ENCODE results near the gene RPL19.

The RPL19 gene

DNA sequence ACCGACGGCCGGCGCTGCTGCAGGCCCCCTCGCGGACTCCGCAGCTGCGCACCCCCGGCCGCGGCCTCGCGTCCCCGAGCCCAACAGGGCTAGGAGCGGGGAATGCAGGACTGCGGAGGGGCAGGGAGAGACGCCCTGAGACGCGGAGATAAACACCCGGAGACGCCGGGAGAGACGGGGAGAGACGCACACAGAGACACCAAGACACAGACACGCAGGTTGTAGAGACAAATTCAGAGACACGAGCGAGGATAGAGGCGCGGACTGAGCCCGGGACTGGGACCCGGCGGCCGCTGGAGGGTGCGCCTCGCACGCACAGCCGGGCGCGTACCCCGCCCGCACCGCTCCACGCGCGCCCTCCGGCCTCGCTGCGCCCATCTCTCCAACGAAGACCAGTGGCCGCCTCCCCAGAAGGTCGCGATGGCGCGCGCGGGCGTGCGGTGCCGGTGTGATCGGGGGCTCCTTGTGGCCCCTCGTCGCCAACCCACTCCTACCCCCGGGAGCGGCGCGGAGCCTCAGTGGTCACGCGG lies 24.8 kb downstream of the RPL19 start:
- ATAC-seq (no peak), DNase-seq (no peak)

DNA sequence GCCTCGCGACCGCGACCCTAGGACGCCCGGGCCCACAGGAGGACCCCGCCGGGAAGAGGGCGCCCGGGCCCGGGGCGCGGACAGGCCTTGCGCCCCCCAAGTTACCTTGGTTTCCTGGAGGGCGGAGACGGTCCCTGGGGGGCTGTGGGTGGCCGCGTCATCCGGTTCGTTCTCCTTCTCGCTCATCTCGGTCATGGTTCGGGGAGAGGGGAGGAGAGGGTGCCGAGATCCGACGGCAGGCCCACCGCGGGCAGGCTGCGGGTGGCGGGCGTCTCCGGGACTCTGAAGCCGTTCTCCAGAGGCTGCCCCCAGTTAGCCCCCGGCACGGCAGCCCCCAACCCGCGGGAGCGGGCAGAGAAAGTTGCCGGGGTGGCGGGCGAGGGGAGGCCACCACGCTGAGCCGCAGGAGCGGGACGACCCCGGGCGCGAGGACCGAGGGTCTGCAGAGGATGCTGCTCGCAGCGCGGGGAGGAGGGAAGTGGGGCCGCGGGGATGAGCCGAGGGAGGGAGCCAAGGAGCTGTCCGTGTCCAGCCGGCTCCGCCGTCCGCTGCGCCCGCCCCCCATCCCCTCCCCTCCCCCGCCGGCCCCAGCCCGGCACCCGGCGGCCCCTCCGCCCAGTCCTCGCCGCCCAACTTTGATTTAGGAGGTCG lies 25.4 kb downstream of the RPL19 start, which contains the start of gene STAC2:
TSS of gene STAC2 (minus strand) at position 638 of the 651 bp plus-strand sequence. CDS start at position 195, 443 bp downstream.
- DNase-seq (no peak), ATAC-seq (no peak)

DNA sequence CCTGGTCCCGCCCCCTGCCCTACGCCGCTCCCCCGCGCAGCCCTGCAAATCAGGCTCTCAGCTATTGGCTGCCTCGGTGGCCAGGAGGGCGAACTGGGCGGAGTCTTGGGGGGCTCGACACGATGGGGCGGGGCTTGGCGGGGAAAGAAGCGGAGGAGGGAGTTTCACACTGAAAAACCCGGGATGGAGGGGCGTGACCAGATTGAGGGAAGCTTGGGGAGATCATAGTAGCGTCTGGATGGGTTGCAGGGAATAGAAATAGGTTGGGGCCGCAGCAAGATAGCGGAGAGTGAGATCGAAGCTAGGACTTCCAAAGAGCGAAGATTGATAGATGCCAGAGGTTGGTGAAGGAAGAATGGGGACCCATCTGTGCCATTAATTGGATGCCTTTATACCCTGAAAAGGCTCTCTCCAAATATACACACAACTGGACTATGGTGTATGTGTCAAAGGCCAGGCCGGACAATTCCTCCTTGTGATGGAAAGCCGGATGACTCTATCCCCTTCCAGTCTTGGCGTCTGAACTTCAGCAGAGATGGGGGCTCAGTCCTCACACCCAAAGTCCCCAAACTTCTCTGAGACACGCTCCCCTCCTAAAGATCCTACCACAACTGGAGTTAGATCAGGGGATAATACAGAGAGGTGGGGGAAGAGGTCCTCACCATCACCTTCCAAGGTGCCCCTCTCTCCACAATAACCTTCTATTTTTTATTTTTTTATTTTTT lies 26.0 kb downstream of the RPL19 start:
- peak; percentile 80 for DNase-seq

DNA sequence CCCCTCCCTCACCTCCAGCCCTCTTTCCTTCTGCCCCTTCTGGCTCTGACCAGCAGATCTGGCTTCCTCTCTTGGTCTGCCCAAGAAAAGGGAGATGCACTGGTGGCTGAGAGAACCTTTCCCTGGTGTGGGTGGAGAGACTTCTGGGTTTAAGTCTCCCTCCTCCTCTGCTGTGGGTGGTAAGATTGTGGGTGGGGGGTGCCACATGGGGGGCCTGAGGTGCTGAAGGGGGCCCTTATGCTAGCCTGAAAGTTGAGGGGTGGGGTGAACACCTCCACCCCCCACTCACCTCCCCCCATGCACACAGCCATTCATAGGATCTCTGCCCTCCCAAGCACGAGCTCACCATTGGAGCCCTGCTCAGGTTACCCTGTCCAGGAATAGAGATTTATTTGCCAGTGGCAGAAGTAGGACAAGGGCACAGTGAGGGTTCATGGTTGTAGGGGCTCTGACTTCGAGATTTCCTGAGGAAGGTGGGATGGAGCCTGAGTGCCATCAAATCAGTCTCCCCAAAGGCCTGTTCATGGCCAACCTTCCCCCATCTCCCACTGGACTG lies 27.4 kb downstream of the RPL19 start:
- DNase-seq: no peak
- no peak for ATAC-seq

More for the DNA sequence above, 26.0 kb downstream of the RPL19 start:
- ATAC-seq: peak; percentile 85

DNA sequence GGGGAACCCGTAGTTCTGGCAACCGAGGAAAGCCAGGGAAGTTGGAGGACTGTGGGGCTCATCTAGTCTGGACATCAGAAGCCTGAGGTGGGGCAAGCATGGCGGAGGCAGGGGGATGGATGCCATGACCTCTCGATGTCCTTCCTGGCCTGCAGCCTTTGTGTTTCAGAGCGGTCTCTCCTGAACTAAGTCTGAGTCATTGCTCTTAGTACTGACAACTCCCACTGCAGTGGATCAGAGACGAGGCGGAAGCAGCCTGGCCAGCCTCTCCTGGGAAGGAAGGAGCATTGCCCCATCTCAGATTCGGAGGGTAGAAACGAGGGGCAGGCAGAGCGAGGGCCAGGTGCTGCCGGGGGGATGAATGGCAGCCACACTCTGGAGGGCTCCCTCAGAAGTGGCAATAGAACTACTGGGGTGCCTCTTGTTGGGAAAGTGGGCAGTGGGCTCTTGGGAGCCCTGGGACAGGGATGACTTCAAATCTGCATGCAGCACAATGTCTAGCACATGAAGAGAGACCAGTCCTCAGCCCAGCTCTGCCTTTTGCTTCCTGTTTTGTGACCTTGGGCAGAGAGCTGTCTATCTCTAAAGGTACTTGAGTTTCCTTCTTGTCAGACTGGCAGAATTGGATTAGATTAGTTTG lies 29.3 kb downstream of the RPL19 start:
- ATAC-seq (no peak), DNase-seq (no peak)

DNA sequence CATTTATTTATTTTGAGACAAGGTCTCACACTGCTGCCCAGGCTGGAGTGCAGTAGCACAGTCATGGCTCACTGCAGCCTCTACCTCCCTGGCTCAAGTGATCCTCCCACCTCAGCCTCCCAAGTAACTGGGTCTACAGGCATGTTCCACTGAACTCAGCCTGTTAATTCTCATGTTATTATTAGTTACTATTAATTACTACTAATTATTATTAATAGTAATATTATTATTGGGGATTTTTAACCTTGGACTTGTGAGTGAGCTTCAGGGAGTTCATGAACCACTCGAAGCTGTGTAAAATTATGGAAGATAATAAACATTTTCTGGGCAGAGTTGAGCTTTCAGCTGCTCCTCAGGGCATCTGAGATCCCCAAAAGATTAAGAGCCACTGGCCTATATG lies 30.3 kb downstream of the RPL19 start:
- DNase-seq (no peak), ATAC-seq (no peak)

DNA sequence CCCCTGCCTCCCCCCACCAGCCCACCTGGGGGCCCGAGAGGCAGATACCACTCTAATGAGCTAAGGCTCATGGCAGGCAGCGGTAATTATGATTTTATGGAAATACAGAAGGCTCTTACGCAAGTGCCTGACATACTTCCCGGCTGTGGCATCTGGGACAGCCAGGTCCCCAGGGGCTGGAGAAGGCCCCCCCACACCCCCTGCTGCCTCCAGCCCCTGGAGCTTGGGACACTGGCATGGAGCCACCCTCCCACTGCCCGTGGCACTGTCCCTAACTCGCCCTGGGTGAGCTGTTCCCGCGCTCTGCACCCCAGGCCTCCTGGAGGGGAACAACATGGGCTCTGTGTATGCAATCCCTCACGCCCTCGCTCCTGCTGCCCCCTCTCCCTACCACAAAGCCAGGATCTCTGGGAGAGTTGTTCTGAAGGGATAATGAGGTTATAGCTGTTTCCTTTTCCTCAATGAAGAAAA lies 31.0 kb downstream of the RPL19 start:
- DNase-seq: no peak
- no peak for ATAC-seq

DNA sequence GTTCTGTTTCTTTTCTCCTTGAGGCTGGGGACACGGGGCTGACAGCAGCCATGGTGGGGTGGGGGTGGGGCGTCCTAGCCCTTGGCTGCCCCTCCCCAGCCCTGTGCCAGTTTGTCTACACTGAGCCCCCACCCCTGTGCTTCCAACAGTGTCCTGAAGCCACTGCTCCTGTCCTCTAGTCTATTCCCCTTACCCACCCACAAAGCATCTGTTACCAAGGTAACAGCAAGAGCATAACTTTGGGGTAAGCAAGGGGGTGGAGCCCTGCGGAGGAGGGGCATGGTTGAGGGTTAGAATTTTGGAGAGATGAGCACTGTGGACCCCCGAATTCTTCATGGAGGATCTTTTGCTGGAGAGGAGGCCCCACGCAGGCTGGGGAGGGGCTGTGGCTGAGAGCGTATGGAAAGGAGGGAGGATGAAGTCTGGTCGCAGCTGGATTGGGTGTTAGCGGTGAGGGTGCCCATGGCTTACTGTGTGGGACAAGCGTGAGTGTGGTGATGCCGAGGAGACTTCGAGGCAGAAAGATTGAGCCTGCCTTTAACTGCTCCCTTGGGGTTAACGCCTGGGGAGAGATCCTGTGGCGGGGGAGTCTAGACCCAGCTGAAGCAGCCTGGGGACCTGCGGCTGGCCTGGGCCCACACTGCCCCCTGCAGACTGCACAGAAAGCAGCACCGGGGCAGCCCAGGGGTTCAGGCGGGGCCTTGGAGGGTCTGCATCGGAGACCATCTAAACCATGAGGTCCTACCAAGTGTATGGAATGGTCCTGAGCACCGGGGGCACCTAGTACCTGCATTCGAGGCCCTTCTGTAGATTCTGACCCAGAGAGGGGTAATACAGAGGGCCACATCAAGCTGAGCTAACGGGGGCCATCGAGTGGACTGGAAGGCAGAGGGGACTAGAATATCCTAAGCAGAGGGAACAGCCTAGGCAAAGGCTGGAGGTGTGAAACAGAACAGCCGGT lies 31.8 kb downstream of the RPL19 start:
- peak; percentile 68 for ATAC-seq

DNA sequence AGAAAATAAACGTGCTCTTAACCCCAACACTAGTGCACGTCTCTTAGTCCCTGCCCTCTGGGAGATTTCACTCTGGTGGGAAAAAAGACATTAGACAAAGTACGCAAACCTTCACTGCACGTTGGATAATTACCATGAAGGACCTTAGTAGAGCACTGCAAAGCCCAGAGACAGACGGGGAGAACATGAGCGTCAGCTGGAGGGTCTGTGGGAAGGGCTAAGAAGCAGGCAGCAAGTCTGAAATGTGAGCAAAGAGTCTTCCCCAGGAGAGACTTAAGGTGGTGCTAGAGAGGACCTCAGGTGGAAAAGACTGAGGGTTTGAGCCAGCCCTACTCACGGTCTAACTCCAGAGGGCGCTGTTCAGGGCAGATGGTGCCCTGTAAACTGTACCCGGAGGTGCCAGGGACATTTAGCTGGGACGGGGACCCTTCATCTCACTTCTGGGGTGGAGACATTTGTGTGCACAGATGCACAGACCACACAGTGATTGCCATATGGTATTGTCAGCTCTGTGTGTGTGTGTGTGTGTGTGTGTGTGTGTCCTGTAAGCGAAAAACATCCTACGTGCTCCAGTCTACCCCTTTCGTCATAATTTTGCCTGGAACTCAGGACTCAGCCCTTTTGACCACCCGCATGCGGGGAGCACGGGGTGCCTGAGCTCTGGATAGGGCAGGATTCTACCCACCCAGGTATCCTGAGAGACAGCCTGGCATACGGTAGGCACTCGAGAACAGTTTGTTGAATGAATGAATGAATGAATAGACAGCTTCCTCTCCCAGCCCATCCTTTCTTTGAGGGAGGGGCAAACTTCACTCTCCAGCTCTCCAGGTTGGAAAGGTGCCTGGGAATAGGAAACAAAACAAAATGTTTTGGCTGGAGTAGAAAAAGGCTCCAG lies 35.7 kb downstream of the RPL19 start:
- peak; percentile 58 for DNase-seq
- peak; percentile 68 for ATAC-seq

More for the DNA sequence above, 31.8 kb downstream of the RPL19 start:
- DNase-seq: peak; percentile 74

DNA sequence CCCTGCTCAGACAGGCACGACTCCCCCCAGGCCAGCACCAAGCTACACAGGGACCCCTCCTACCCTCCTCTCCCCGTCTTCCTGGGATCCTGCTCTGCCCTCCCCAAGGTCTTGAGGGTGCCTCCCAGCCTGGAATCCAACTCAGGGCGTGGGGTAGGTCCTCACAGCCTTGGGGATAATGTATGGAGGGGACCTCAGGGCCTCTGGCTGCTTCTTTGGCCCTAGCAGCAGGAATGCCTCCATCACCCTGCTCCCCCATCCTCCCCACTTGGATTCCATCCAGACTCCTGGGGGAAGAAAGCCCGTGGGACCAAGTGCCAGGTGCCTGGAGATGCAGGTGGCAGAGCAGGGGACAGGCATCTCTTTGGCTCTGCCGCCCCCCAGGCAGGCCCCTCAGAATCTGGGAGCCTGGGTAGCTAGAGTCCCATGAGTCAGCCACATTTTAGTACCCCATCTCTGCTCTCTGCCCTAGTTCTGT lies 36.4 kb downstream of the RPL19 start:
- no peak for ATAC-seq

DNA sequence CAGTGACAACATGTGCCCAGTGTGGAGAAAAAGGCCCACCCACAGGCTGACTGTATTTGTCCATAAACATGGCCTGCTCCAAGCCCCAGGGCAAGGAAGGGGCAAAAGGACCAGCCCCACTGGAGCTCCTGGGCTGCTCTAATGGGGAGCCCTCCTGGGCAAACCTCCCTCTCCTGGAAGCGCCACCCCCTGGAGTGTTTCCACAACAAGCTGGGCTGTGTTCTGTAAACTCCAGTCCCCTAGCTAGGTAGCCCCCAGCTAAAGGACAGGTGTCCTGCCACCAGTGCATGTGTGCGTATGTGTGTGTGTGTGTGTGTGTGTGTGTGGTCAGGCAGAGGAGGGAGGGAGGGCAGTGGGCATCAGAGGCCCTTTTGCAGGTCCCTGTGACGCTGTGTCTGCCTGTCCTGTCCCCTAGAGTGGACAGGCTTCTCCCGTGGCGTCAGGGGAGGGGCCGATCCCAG lies 36.9 kb downstream of the RPL19 start:
- ATAC-seq (no peak), DNase-seq (no peak)

More for the DNA sequence above, 36.4 kb downstream of the RPL19 start:
- no peak for DNase-seq

DNA sequence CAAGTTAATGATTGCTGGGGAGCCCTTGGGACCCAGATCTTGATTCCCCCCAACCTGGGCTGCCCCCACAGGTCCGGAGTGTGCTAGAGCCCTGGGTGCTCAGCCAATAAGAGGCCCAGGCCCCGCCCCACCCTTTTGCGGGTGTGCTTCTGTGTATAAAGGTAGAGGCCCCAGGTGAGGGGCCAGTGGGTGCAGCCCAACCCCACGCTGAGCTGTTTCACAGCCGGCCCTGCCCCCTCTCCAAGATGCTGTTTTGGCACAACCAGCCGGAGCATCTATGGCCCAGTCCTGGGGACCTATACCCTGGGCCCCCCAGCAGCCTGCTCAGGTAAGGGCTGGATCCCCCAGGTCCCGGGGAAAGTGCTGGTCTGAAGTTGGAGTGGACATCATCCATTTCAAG lies 37.5 kb downstream of the RPL19 start:
- no peak for DNase-seq
- no peak for ATAC-seq

DNA sequence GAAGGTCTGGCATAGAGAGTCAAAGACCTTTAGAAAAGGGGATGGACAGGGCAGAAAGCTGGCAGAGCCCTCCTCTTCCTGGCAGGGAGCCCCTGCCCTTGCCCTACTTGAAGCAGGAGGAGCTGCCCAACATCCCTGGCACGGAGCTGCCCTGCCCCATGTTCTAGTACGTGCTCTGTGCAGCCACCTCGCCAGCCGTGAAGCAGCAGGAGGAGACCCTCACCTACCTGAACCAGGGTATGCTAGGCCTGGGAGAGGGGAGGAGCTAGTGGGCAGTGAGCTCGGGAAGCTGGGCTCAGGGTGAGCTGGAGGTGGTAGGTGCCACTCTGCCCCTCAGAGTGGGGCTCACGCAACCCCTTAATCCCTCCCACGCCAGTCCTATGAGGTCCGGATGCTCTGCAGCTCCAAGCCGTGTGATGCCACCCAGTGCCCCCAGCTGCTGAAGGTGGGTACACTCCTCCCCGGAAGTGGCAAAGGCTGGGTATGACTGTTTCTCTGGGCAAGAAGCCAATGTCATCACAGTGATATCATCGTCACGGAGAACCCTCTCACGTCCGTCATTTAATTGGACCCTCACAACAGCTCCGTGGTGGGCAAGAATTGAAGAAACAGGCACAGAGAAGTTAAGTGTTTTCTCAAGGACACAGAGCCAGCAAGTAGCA lies 38.4 kb downstream of the RPL19 start:
- DNase-seq (peak; percentile 73), ATAC-seq (peak; percentile 80)

DNA sequence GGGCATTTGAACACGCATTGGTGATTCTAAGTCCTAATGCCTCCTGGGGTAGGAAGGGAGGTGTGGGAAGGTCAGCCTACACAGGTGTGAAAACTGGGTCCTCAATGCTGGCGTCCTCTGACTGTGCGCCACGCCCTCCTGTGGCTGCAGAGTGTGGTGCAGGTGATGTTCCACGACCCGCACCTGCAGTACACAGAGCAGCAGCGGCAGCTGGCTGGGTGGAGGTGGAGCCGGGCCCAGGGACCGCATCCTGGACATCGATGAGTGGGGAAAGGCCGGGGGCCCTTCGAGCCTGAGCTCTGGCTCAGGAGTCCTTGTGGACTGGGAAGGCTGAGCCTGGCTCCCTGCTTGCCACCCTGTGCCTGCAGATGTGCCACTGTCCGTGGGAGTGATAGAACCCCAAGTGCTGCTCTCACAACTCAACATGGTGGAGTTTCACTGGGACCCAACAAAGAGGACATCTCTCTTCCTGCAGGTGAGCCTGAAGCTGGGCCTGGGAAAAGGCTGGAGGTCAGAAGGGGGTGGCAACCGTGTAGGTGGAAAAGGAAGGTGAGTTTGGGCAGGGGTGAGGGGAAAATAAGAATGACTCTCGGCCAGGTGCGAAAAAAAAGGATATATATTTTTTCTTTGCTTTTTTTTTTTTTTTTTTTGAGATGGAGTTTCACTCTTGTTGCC lies 39.7 kb downstream of the RPL19 start:
- DNase-seq (peak; percentile 78), ATAC-seq (peak; percentile 54)

DNA sequence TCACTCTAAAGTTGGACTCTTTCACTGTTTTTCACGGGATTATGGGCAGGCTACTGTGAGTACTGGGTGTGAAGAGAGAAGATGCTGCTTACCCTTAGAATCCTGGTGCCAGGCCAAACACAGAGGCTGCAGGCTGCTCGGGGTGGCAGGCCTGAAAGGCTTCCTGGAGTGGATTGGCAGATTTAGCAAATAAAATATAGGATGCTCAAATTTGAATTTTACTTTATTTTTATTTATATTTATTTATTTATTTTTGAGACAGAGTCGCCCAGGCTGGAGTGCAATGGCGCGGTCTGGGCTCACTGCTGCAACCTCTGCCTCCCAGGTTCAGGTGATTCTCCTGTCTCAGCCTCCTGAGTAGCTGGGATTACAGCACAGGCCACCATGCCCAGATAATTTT lies 40.5 kb downstream of the RPL19 start:
- ATAC-seq (no peak), DNase-seq (no peak)

DNA sequence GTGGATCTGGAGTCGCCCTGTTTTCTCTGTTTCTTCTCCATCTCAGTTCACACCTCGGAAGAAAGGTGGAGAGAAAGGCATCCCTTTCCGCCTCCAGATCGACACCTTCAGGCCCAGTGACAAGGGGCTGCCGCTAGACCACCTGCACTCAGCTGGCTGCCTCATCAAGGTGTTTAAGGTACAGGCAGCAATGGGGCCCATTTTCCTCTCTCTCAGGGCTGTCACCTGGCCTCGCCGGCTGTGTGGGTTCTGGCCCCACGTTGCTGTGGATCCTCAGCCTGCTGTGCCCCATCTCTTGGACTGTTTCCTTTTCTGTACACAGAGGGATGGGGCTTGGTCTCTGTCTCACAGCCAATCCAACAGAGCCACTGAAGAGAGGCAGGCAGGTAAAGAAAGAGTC lies 43.1 kb downstream of the RPL19 start:
- no peak for ATAC-seq
- DNase-seq: no peak

DNA sequence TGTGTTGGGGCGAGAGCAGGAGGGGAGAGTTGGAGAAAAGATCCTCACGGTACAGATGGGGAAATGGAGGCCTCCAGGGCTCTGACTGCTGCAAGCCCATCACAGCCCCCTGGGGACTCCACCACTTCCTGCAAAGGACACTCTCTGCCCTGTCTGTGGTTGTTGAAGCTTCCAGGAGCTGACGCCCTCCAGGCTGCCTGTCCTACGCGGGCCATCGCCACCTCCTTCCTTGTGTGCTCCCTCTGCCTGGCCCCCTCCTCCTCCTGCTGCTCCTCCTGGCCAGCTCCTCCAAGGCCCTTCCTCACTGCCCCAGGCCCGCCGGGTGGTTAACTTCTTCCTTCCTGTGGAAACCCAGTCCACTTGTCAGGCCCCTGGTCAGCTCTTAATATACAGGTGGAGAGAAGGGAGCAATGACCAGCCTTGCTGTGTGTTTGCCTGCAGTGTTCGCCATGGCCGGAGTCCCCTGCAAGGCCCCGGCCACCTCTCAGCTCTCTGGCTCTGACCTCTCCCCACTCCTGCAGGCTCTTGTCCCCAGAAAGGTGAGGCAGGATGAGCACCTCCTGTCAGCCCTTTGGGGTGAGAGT lies 44.0 kb downstream of the RPL19 start:
- ATAC-seq (peak; percentile 11), DNase-seq (no peak)
